Glutamatergic neuron (in vitro differentiated cells): Measurements from ENCODE around the gene MAGED2. TPM values are rescaled to one million over a fixed set of nuclear protein-coding genes. Genes with fewer than 3 reads are reported as not detected.

ENCODE experiments used
- DNase-seq: peaks from one replicate; pipeline ENCODE4 v3.0.0; 2022
- H3K27ac Mint-ChIP-seq: one replicate; pipeline ENCODE4 v1.8.0; 2020; ENCODE audit warnings: mild to moderate bottlenecking, mixed read lengths, inconsistent platforms; ENCODE audit not compliant: unreplicated experiment
- H3K27me3 Mint-ChIP-seq: one replicate; pipeline ENCODE4 v1.8.0; 2020; ENCODE audit warnings: mild to moderate bottlenecking, moderate library complexity, mixed read lengths, inconsistent platforms; ENCODE audit not compliant: unreplicated experiment
- H3K36me3 Mint-ChIP-seq: one replicate; pipeline ENCODE4 v1.8.0; 2020; ENCODE audit warnings: mild to moderate bottlenecking, mixed read lengths, inconsistent platforms; ENCODE audit not compliant: unreplicated experiment
- H3K4me1 Mint-ChIP-seq: one replicate; pipeline ENCODE4 v1.8.0; 2020; ENCODE audit warnings: mild to moderate bottlenecking, low read depth, mixed read lengths, inconsistent platforms; ENCODE audit not compliant: unreplicated experiment
- H3K4me3 Mint-ChIP-seq: one replicate; pipeline ENCODE4 v1.8.0; 2020; ENCODE audit warnings: mild to moderate bottlenecking, mixed read lengths, inconsistent platforms; ENCODE audit not compliant: unreplicated experiment
- H3K9me3 Mint-ChIP-seq: one replicate; pipeline ENCODE4 v1.8.0; 2020; ENCODE audit warnings: mild to moderate bottlenecking, moderate library complexity, mixed read lengths, inconsistent platforms; ENCODE audit not compliant: unreplicated experiment
- total RNA-seq: library from RNA; stranded (reverse); fragmentation: NEBNext Ultra II Directional; extraction: Animal tissue kit (Norgen Biotek cat#: 25700); gene quantifications from one replicate; pipeline ENCODE4 v1.2.1, GENCODE V29; 2021; ENCODE audit not compliant: unreplicated experiment
- TF ChIP-seq, protein P1 (sequence below): fragments of 200-600 bp; sonication (generic); IDR thresholded peaks from one replicate; pipeline ENCODE4 v1.5.0; 2021; ENCODE audit not compliant: partially characterized antibody, unreplicated experiment

Gene MAGED2
- total RNA-seq, 1 donor from 2014 or later: 308 TPM

DNA sequence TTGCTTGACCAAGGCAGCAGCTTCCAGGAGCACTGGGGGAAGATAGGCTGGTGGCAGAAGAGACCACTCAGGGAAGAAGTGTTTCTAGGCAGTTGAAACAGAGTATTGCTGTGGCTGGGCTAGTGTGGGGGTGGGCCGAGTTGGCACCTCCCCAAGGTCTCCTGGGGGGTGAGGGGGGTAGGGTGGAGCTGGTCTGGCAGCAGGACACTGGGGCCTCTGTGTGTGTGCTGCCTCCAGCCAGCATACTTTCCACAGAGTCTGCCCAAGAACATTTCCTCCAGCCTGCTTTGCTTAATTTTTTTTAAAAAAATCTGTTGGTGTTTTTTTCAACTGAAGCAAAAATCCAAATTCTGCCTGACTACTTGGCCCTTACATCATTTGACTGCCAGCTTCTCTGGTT lies 13.5 kb upstream of the MAGED2 start:
- Mint-ChIP-seq H3K4me3 (no peak overlapping the region), H3K9me3 (no peaks in the 10 kb centered on the region), H3K27ac (no peak overlapping the region), H3K27me3 (peaks cover 1% of the 10 kb centered on the region), H3K4me1 (no peaks in the 10 kb centered on the region), H3K36me3 (no peaks in the 10 kb centered on the region)
- TF ChIP-seq, protein P1, sequence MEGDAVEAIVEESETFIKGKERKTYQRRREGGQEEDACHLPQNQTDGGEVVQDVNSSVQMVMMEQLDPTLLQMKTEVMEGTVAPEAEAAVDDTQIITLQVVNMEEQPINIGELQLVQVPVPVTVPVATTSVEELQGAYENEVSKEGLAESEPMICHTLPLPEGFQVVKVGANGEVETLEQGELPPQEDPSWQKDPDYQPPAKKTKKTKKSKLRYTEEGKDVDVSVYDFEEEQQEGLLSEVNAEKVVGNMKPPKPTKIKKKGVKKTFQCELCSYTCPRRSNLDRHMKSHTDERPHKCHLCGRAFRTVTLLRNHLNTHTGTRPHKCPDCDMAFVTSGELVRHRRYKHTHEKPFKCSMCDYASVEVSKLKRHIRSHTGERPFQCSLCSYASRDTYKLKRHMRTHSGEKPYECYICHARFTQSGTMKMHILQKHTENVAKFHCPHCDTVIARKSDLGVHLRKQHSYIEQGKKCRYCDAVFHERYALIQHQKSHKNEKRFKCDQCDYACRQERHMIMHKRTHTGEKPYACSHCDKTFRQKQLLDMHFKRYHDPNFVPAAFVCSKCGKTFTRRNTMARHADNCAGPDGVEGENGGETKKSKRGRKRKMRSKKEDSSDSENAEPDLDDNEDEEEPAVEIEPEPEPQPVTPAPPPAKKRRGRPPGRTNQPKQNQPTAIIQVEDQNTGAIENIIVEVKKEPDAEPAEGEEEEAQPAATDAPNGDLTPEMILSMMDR: no peak
- DNase-seq: no peak

DNA sequence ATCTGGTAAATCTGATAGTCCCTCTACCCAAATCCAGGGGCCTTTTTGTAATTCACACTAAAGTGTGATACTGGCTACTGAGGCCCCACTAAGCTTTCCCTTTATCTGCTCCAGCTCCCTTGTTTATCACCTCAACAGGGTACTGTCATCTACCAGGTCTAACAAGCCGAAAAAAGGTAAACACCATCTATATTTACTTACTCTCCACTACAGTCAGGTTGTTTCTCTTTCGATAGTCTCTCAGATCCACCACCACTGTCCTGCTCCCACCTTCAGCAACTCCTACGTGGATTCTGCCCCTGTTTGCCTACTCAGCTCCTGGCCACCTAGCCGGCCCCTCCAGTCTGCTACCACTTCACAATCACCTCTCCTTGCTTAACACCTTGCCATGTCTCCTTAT lies 12.8 kb upstream of the MAGED2 start:
- TF ChIP-seq, protein P1: no peak
- no peak for DNase-seq
- Mint-ChIP-seq H3K36me3 (no peaks in the 10 kb centered on the region), H3K4me1 (no peaks in the 10 kb centered on the region), H3K4me3 (no peak overlapping the region), H3K9me3 (no peaks in the 10 kb centered on the region), H3K27me3 (peaks cover 4% of the 10 kb centered on the region), H3K27ac (no peak overlapping the region)

DNA sequence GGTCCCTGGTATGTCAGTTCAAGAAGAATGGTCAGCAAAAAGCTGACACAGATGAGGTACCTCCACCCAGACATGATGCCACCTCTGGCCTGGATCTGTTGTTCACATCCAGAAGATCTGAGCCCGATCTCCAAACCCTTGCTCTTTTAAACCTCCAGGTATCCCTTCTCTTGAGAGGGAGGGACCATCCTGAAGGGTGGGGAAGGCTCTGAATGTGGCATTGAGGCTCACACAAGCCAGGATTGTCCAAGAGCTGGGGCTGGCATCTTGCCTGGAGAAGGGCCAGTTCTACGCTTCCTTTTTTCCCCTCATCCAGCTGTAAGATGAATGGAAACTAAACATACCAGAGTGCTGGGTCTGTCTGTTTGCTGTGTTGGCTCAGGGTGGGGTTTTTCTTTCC lies 9.4 kb upstream of the MAGED2 start, which contains the start of gene ITIH6:
ITIH6 (minus strand) TSS at position 119 of the 400 bp plus-strand sequence; CDS start at position 74, 45 bp downstream.
- Mint-ChIP-seq H3K36me3 (no peaks in the 10 kb centered on the region), H3K9me3 (no peaks in the 10 kb centered on the region)

DNA sequence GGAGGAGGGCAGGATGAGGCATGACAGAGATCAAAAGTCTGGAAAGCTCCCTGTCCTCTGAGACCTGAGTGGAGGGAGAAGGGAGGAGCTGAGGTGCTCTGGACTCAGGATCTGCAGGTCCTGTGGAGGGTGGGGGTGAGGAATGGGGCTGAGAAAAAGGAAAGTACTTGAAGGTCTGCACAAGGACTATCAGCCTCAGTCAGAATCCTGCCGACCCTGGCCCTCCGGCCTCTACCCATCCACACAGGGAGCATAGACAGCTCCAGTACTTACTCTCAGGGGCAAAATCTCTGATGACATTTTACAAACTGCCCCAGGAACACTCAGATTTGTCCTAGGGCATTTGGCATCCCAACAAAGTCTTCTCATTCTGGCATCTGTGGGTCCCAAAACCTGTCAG lies 8.5 kb upstream of the MAGED2 start:
- no peak for DNase-seq
- no peak overlapping the region for H3K27ac Mint-ChIP-seq
- TF ChIP-seq, protein P1: no peak
- H3K27me3 Mint-ChIP-seq: peaks cover 3% of the 10 kb centered on the region
- no peaks in the 10 kb centered on the region for H3K9me3 Mint-ChIP-seq
- H3K4me1 Mint-ChIP-seq: no peaks in the 10 kb centered on the region
- H3K36me3 Mint-ChIP-seq: no peaks in the 10 kb centered on the region
- no peak overlapping the region for H3K4me3 Mint-ChIP-seq

More for the DNA sequence above, 9.4 kb upstream of the MAGED2 start, which contains the start of gene ITIH6:
- no peak for DNase-seq
- TF ChIP-seq, protein P1: no peak
- no peak within 1 kb of the TSS for H3K27ac Mint-ChIP-seq
- H3K4me3 Mint-ChIP-seq: no peak within 1 kb of the TSS
- peaks cover 3% of the 10 kb centered on the region for H3K27me3 Mint-ChIP-seq
- no peaks in the 10 kb centered on the region for H3K4me1 Mint-ChIP-seq

DNA sequence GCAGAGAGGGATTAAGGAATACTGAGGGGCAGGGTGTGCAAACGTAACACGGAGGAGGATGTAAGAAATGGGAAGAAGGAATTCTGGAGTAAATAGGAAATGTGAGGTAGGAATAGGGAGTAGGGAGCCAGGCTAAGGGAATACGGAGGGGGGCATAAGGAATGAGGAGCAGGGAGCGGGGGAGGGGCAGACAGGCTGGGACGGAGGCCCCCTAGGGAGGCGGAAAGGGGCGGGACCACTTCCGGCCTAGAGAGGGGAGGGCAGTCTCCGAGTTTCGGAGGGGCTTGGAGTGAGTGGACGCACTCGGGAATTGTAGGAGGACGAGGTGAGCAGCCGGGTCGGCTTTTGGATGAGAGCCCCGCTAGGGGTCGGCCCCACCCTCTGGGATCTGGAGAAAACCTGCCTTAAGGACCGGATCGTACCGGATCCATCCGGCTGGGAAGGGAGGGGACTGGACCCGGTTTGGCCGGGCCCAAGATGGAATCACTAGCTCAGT lies 612 bp downstream of the MAGED2 start:
- DNase-seq: peak; percentile 88
- H3K36me3 Mint-ChIP-seq: no peaks in the 10 kb centered on the region
- H3K27ac Mint-ChIP-seq: peak overlapping the region; percentile 99
- peaks cover 8% of the 10 kb centered on the region for H3K27me3 Mint-ChIP-seq
- H3K4me3 Mint-ChIP-seq: peak overlapping the region; percentile 96
- H3K4me1 Mint-ChIP-seq: peaks cover 2% of the 10 kb centered on the region
- TF ChIP-seq, protein P1: no peak
- H3K9me3 Mint-ChIP-seq: peaks cover 3% of the 10 kb centered on the region
